GM23338 (cell line): ENCODE results near the gene CTDP1. TPM values are rescaled to one million over a fixed set of nuclear protein-coding genes. Genes with fewer than 3 reads are reported as not detected.

Experiments
- ATAC-seq: fragments of 200-7000 bp; cut with Tn5 transposase; 3 replicates; pipeline ENCODE4 v1.9.1; 2020
- DNase-seq: peaks from one replicate; pipeline ENCODE4 v3.0.0-alpha.2; 2015; ENCODE audit warnings: low spot score
- H2AFZ ChIP-seq: fragments of 200-600 bp; sonication (generic); 2 replicates; pipeline ENCODE4 v1.8.0; 2016; ENCODE audit warnings: antibody characterized with exemption, mild to moderate bottlenecking, moderate library complexity
- H3F3A ChIP-seq: fragments of 200-600 bp; sonication (generic); replicated peaks from 2 replicates; pipeline ENCODE4 v1.8.0; 2017; ENCODE audit warnings: antibody characterized with exemption, mixed run types, low read depth
- H3K27ac ChIP-seq: fragments of 200-600 bp; sonication (generic); 2 replicates; pipeline ENCODE4 v1.6.1; 2016; ENCODE audit warnings: low read depth
- H3K27me3 ChIP-seq: fragments of 200-600 bp; sonication (generic); 2 replicates; pipeline ENCODE4 v1.8.0; 2016; ENCODE audit warnings: mild to moderate bottlenecking, mixed run types, moderate library complexity; ENCODE audit not compliant: insufficient read depth
- H3K36me3 ChIP-seq: fragments of 200-600 bp; sonication (generic); 2 replicates; pipeline ENCODE4 v1.8.0; 2016; ENCODE audit warnings: mild to moderate bottlenecking; ENCODE audit not compliant: insufficient read depth
- H3K4me1 ChIP-seq: fragments of 200-600 bp; sonication (generic); 2 replicates; pipeline ENCODE4 v1.8.0; 2016; ENCODE audit warnings: mild to moderate bottlenecking, moderate library complexity; ENCODE audit not compliant: insufficient read depth
- H3K4me2 ChIP-seq: fragments of 200-600 bp; sonication (generic); 2 replicates; pipeline ENCODE4 v1.7.1; 2017; ENCODE audit warnings: mixed run types
- H3K4me3 ChIP-seq: fragments of 200-600 bp; sonication (generic); 2 replicates; pipeline ENCODE4 v1.6.1; 2016; ENCODE audit warnings: mixed run types
- H3K79me2 ChIP-seq: fragments of 200-600 bp; sonication (generic); replicated peaks from 2 replicates; pipeline ENCODE4 v1.8.0; 2017; ENCODE audit warnings: mild to moderate bottlenecking; ENCODE audit not compliant: insufficient read depth
- H3K9me2 ChIP-seq: fragments of 200-600 bp; sonication (generic); 2 replicates; pipeline ENCODE4 v1.8.0; 2017; ENCODE audit not compliant: insufficient read depth
- H4K20me1 ChIP-seq: fragments of 200-600 bp; sonication (generic); replicated peaks from 2 replicates; pipeline ENCODE4 v1.8.0; 2017; ENCODE audit warnings: mild to moderate bottlenecking; ENCODE audit not compliant: insufficient read depth
- H3K27ac Mint-ChIP-seq: 2 replicates; pipeline ENCODE4 v1.8.0; 2020; ENCODE audit warnings: inconsistent platforms, mild to moderate bottlenecking, moderate library complexity, mixed read lengths
- H3K27me3 Mint-ChIP-seq: 3 replicates; pipeline ENCODE4 v1.8.0; 2022; ENCODE audit warnings: low read depth, mild to moderate bottlenecking, moderate library complexity, mixed read lengths, inconsistent platforms; ENCODE audit not compliant: insufficient read depth, poor library complexity
- H3K36me3 Mint-ChIP-seq: 3 replicates; pipeline ENCODE4 v1.8.0; 2021; ENCODE audit warnings: low read depth, mild to moderate bottlenecking, inconsistent platforms, moderate library complexity, mixed read lengths
- H3K4me1 Mint-ChIP-seq: 3 replicates; pipeline ENCODE4 v1.8.0; 2020; ENCODE audit warnings: mild to moderate bottlenecking, inconsistent platforms, mixed read lengths
- H3K4me3 Mint-ChIP-seq: 3 replicates; pipeline ENCODE4 v1.8.0; 2021; ENCODE audit warnings: moderate library complexity, mild to moderate bottlenecking, inconsistent platforms, mixed read lengths
- H3K9me3 Mint-ChIP-seq: 3 replicates; pipeline ENCODE4 v1.8.0; 2020; ENCODE audit warnings: moderate library complexity, mild to moderate bottlenecking, inconsistent platforms, mixed read lengths
- CREB1 ChIP-seq: fragments of 250-450 bp; sonication (Bioruptor Pico); IDR thresholded peaks from 2 replicates; pipeline ENCODE4 v1.5.0; 2020; ENCODE audit warnings: low read depth, mild to moderate bottlenecking, moderate library complexity
- EZH2 ChIP-seq: fragments of 200-600 bp; sonication (generic); IDR thresholded peaks from one replicate; pipeline ENCODE4 v1.8.0; 2017; ENCODE audit warnings: antibody characterized with exemption, mild to moderate bottlenecking, low read depth; ENCODE audit not compliant: unreplicated experiment
- EZH2phosphoT487 ChIP-seq: fragments of 200-600 bp; sonication (generic); IDR thresholded peaks from one replicate; pipeline ENCODE4 v1.8.1; 2018; ENCODE audit warnings: antibody characterized with exemption; ENCODE audit not compliant: unreplicated experiment
- JUNB ChIP-seq: IDR thresholded peaks from one replicate; pipeline ENCODE4 v1.6.1; 2016; ENCODE audit warnings: antibody characterized with exemption; ENCODE audit not compliant: unreplicated experiment
- NANOG ChIP-seq: IDR thresholded peaks from 2 replicates; pipeline ENCODE4 v1.6.1; 2016; ENCODE audit warnings: antibody characterized with exemption, borderline replicate concordance
- POLR2AphosphoS5 ChIP-seq: IDR thresholded peaks from 2 replicates; pipeline ENCODE4 v1.6.1; 2016; ENCODE audit warnings: antibody characterized with exemption, low read depth
- REST ChIP-seq: IDR thresholded peaks from one replicate; pipeline ENCODE4 v1.6.1; 2018; ENCODE audit warnings: antibody characterized with exemption; ENCODE audit not compliant: unreplicated experiment
- STAT1 ChIP-seq: IDR thresholded peaks from one replicate; pipeline ENCODE4 v1.6.1; 2016; ENCODE audit warnings: antibody characterized with exemption; ENCODE audit not compliant: unreplicated experiment
- ZNF114 ChIP-seq: fragments of 250-450 bp; sonication (Bioruptor Pico); IDR thresholded peaks from 2 replicates; pipeline ENCODE4 v1.5.0; 2020; ENCODE audit warnings: mild to moderate bottlenecking, moderate library complexity
- ZNF331 ChIP-seq: fragments of 250-450 bp; sonication (Bioruptor Pico); IDR thresholded peaks from 2 replicates; pipeline ENCODE4 v1.5.0; 2020; ENCODE audit warnings: low read depth, mild to moderate bottlenecking, moderate library complexity
- ZNF462 ChIP-seq: fragments of 250-450 bp; sonication (Bioruptor Pico); IDR thresholded peaks from 2 replicates; pipeline ENCODE4 v1.5.0; 2020; ENCODE audit warnings: mild to moderate bottlenecking, moderate library complexity
- polyA plus RNA-seq: library from polyadenylated mRNA; unstranded; fragments of >200 nt; fragmentation: Nextera tagmentation; extraction: Ambion mirVana; gene quantifications from 2 replicates; pipeline ENCODE4 v1.2.1, GENCODE V29; 2016
- total RNA-seq: library from RNA; depleted of rRNA; stranded (reverse); fragments of >200 nt; shearing (Covaris generic); gene quantifications from 2 replicates; pipeline ENCODE4 v1.2.3, GENCODE V29; 2014
- TF ChIP-seq, protein P1 (sequence below): IDR thresholded peaks from 2 replicates; pipeline ENCODE4 v1.6.1; 2016; ENCODE audit warnings: antibody characterized with exemption
- TF ChIP-seq, protein P2 (sequence below), 2 experiments: fragments of 200-600 bp in 1 of 2; sonication (generic) in 1 of 2; conservative IDR thresholded peaks; 2 replicates each; pipeline versions ENCODE4 v1.5.1 to v1.6.1; 2016 to 2017; ENCODE audit warnings: antibody characterized with exemption in 2 of 2, low read depth in 2 of 2, mild to moderate bottlenecking in 2 of 2, moderate library complexity in 1 of 2

The CTDP1 gene
- total and polyA plus RNA-seq, 2 experiments from 2014 or later: 9.4 to 51.6 TPM

DNA sequence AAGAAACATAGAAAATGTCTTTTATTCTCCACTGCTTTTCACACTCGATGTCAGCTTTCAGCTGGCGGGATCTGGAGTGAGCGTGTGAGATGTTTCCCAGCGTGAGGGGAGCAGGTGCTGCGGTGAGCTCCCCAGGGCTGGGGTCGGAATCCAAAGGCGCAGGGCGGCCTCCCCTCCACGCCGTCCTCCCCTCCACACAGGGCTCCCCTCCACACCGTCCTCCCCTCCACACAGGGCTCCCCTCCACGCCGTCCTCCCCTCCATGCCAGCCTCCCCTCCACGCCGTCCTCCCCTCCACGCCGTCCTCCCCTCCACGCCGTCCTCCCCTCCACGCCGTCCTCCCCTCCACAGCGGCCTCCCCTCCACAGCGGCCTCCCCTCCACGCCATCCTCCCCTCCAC, 91.2 kb downstream of the CTDP1 start:
- no peaks in the 10 kb centered on the region for H3K27me3 ChIP-seq
- no peaks in the 10 kb centered on the region; the same call in 2 of the 3 replicates for H3K4me1 Mint-ChIP-seq
- TF ChIP-seq JUNB (no peak), EZH2phosphoT487 (no peak), EZH2 (no peak), ZNF462 (no peak), POLR2AphosphoS5 (no peak), ZNF331 (CRISPR knock-in tag) (no peak), REST (no peak), CREB1 (no peak), ZNF114 (CRISPR knock-in tag) (no peak), NANOG (no peak), STAT1 (no peak)
- TF ChIP-seq, protein P1, sequence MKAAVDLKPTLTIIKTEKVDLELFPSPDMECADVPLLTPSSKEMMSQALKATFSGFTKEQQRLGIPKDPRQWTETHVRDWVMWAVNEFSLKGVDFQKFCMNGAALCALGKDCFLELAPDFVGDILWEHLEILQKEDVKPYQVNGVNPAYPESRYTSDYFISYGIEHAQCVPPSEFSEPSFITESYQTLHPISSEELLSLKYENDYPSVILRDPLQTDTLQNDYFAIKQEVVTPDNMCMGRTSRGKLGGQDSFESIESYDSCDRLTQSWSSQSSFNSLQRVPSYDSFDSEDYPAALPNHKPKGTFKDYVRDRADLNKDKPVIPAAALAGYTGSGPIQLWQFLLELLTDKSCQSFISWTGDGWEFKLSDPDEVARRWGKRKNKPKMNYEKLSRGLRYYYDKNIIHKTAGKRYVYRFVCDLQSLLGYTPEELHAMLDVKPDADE: no peak
- TF ChIP-seq, protein P2, sequence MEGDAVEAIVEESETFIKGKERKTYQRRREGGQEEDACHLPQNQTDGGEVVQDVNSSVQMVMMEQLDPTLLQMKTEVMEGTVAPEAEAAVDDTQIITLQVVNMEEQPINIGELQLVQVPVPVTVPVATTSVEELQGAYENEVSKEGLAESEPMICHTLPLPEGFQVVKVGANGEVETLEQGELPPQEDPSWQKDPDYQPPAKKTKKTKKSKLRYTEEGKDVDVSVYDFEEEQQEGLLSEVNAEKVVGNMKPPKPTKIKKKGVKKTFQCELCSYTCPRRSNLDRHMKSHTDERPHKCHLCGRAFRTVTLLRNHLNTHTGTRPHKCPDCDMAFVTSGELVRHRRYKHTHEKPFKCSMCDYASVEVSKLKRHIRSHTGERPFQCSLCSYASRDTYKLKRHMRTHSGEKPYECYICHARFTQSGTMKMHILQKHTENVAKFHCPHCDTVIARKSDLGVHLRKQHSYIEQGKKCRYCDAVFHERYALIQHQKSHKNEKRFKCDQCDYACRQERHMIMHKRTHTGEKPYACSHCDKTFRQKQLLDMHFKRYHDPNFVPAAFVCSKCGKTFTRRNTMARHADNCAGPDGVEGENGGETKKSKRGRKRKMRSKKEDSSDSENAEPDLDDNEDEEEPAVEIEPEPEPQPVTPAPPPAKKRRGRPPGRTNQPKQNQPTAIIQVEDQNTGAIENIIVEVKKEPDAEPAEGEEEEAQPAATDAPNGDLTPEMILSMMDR (conservative IDR thresholded peaks at IDR 0.05; ENCODE audit: low read depth in 2 of 2): no peak
- no peaks in the 10 kb centered on the region for H3K4me1 ChIP-seq
- no peaks in the 10 kb centered on the region for H3F3A ChIP-seq
- H3K9me2 ChIP-seq: no peaks in the 10 kb centered on the region
- H3K27ac Mint-ChIP-seq: no peak overlapping the region
- DNase-seq (no peak), ATAC-seq (no peak)
- no peak overlapping the region for H2AFZ ChIP-seq
- peaks cover 11% of the 10 kb centered on the region for H3K27me3 Mint-ChIP-seq
- H4K20me1 ChIP-seq: no peaks in the 10 kb centered on the region
- H3K27ac ChIP-seq: no peak overlapping the region
- H3K36me3 Mint-ChIP-seq: peaks cover 9% of the 10 kb centered on the region
- H3K4me3 Mint-ChIP-seq: no peak overlapping the region
- no peak overlapping the region for H3K4me2 ChIP-seq
- H3K79me2 ChIP-seq: no peaks in the 10 kb centered on the region
- H3K36me3 ChIP-seq: no peaks in the 10 kb centered on the region
- H3K9me3 Mint-ChIP-seq: peaks cover 25% of the 10 kb centered on the region
- H3K4me3 ChIP-seq: no peak overlapping the region
